ENCODE measurements around the gene CEBPG.

- TF ChIP-seq REST (IDR thresholded peaks at IDR 0.05; ENCODE audit: low read depth) (no peak), EGR1 (IDR thresholded peaks at IDR 0.05; ENCODE audit: low read depth) (no peak), POLR2AphosphoS5 (IDR thresholded peaks at IDR 0.05; ENCODE audit: low read depth, low read length) (no peak), SP1 (IDR thresholded peaks at IDR 0.05; ENCODE audit: low read depth) (no peak), CTCF (IDR thresholded peaks at IDR 0.05 in 2 of 3, conservative IDR thresholded peaks at IDR 0.05 in 1 of 3; ENCODE audit: borderline replicate concordance in 1 of 3, insufficient read depth in 1 of 3, low read depth in 2 of 3, low read length in 2 of 3) (no peak), POLR2A (IDR thresholded peaks at IDR 0.05; ENCODE audit: borderline replicate concordance, extremely low read depth, insufficient read depth, insufficient read length) (no peak), YY1 (IDR thresholded peaks at IDR 0.05; ENCODE audit: extremely low read depth, insufficient replicate concordance, low read depth, low read length) (no peak)
Measured at GRCh38 chr19:33412601-33413425, 39.3 kb downstream of the CEBPG start.
